ENCODE results near the gene PRDX5. TPM values are rescaled to one million over a fixed set of nuclear protein-coding genes. Genes with fewer than 3 reads are reported as not detected.
"Not testable (repeated sequence)": the region's sequence is repeated elsewhere in the genome, so short reads cannot be mapped to it uniquely, and the experiment has no call there.

The PRDX5 gene
- total RNA-seq, 3 donors from 2014 or later: 159 to 512 (median 353) TPM

- intact Hi-C loops (cut with DNase I, micrococcal nuclease): loop anchor here in 1 of 2 donors (10.0 kb wide), 1 partner anchor 101 kb away; the partner anchor contains the start of gene FERMT3
These were observed 12.0 kb upstream of the PRDX5 start for GRCh38 chr11:64305691-64306562.

GRCh38 chr11:64306563-64306875 lies 11.4 kb upstream of the PRDX5 start:
- H3K36me3 ChIP-seq (ENCODE audit: low read depth): no peaks in the 10 kb centered on the region
- intact Hi-C loops (cut with DNase I, micrococcal nuclease): loop anchor here in 1 of 2 donors (10.0 kb wide), 1 partner anchor 102 kb away; the partner anchor contains the start of gene FERMT3
- H3K4me1 ChIP-seq (ENCODE audit: low read depth): peaks cover 24% of the 10 kb centered on the region
- DNase-seq (no peak), ATAC-seq (no peak)
- H3K4me3 ChIP-seq: peak overlapping the region; percentile 78
- no peaks in the 10 kb centered on the region for H3K9me3 ChIP-seq
- no peak for TF ChIP-seq CTCF (IDR thresholded peaks at IDR 0.05)

More at GRCh38 chr11:64305691-64306562, 12.0 kb upstream of the PRDX5 start:
- H3K9me3 ChIP-seq: no peaks in the 10 kb centered on the region
- ATAC-seq: peak; percentile 51
- peak; percentile 89 to 94 (median 90) for DNase-seq
- H3K4me1 ChIP-seq (ENCODE audit: low read depth): peaks cover 27% of the 10 kb centered on the region
- H3K36me3 ChIP-seq (ENCODE audit: low read depth): no peaks in the 10 kb centered on the region
- H3K4me3 ChIP-seq: peak overlapping the region; percentile 78
- TF ChIP-seq CTCF (IDR thresholded peaks at IDR 0.05): peak; percentile 22

GRCh38 chr11:64306876-64307622 lies 10.9 kb upstream of the PRDX5 start:
- DNase-seq (peak; percentile 56 to 76 (median 63)), ATAC-seq (no peak)
- H3K36me3 ChIP-seq (ENCODE audit: low read depth): no peaks in the 10 kb centered on the region
- peak overlapping the region; percentile 78 for H3K4me3 ChIP-seq
- intact Hi-C loops (cut with DNase I, micrococcal nuclease): loop anchor here in 1 of 2 donors (10.0 kb wide), 1 partner anchor 102 kb away; the partner anchor contains the start of gene FERMT3
- TF ChIP-seq CTCF (IDR thresholded peaks at IDR 0.05): no peak
- H3K9me3 ChIP-seq: no peaks in the 10 kb centered on the region
- H3K4me1 ChIP-seq (ENCODE audit: low read depth): peaks cover 24% of the 10 kb centered on the region

GRCh38 chr11:64307795-64308194 lies 10.1 kb upstream of the PRDX5 start:
- not testable (repeated sequence) for ATAC-seq; DNase-seq; H3K4me3 ChIP-seq; H3K9me3 ChIP-seq; H3K36me3 ChIP-seq (ENCODE audit: low read depth)
- peaks cover 24% of the 10 kb centered on the region for H3K4me1 ChIP-seq (ENCODE audit: low read depth)
- intact Hi-C loops (cut with DNase I, micrococcal nuclease): loop anchor here in 1 of 2 donors (10.0 kb wide), 1 partner anchor 103 kb away; the partner anchor contains the start of gene FERMT3

- ATAC-seq: no peak
- Histone ChIP-seq H3K9me3 (no peaks in the 10 kb centered on the region), H3K36me3 (ENCODE audit: low read depth) (peaks cover 6% of the 10 kb centered on the region), H3K4me1 (ENCODE audit: low read depth) (peaks cover 10% of the 10 kb centered on the region), H3K4me3 (no peak overlapping the region)
- DNase-seq: peak in 1 of 3 donors; percentile 31
- TF ChIP-seq CTCF (IDR thresholded peaks at IDR 0.05): no peak
- intact Hi-C loops (cut with DNase I, micrococcal nuclease): no loop called here
These were observed 5.0 kb upstream of the PRDX5 start for GRCh38 chr11:64312947-64313346.
